ENCODE data around the gene GORASP1.
A peak's percentile ranks its signal among the peaks of the same experiment; 100 is the strongest.
"Not testable (repeated sequence)": the region's sequence is repeated elsewhere in the genome, so short reads cannot be mapped to it uniquely, and the experiment has no call there.

Gene GORASP1

GRCh38 chr3:39062180-39062579, 45.2 kb downstream of the GORASP1 start:
- no peak for DNase-seq

GRCh38 chr3:39061228-39061627, 46.2 kb downstream of the GORASP1 start:
- not testable (repeated sequence) for DNase-seq

- no peak for DNase-seq
These were observed 51.3 kb downstream of the GORASP1 start for GRCh38 chr3:39056151-39056550.

- no peak for DNase-seq
These were observed 53.7 kb downstream of the GORASP1 start for GRCh38 chr3:39053696-39054095.

- DNase-seq, result peak in 1 of 2 experiments; percentile 33
These were observed 54.8 kb downstream of the GORASP1 start for GRCh38 chr3:39052583-39052982.

GRCh38 chr3:39051649-39052561, 55.5 kb downstream of the GORASP1 start, which contains the start of the genes SCN11A and WDR48:
SCN11A (minus strand) TSS chr3:39051944; CDS start chr3:38950362, 101,582 bp downstream.
WDR48 (plus strand) TSS chr3:39052016; CDS start chr3:39052026, 10 bp downstream.
- DNase-seq, result peak; percentile 85 to 92

GRCh38 chr3:39050029-39050428, 57.4 kb downstream of the GORASP1 start:
- DNase-seq, result no peak
